ENCODE measurements around the gene GPR146. TPM values are rescaled to one million over a fixed set of nuclear protein-coding genes. Genes with fewer than 3 reads are reported as not detected.
"Not testable (repeated sequence)": the region's sequence is repeated elsewhere in the genome, so short reads cannot be mapped to it uniquely, and the experiment has no call there.

The GPR146 gene
- total RNA-seq, 2 donors from 2014 or later = 13.4 to 18.6 TPM

- H3K27me3 ChIP-seq = no peaks in the 10 kb centered on the region
- peaks cover 0 to 16% of the 10 kb centered on the region in 2 donors for H3K4me1 ChIP-seq
- no peak overlapping the region for H3K4me3 ChIP-seq
- H3K9me3 ChIP-seq = no peaks in the 10 kb centered on the region
- TF ChIP-seq CTCF (IDR thresholded peaks at IDR 0.05) = no peak
- no peak overlapping the region for H3K27ac ChIP-seq
- H3K36me3 ChIP-seq = no peaks in the 10 kb centered on the region
- no peak for DNase-seq (ENCODE audit: low spot score)
Measured at GRCh38 chr7:1068619-1069018, 24.3 kb downstream of the GPR146 start.

GRCh38 chr7:1070544-1071011 is 26.2 kb downstream of the GPR146 start:
- H3K4me3 ChIP-seq = no peak overlapping the region
- DNase-seq (ENCODE audit: low spot score) = no peak
- no peak overlapping the region for H3K27ac ChIP-seq
- H3K4me1 ChIP-seq = peaks cover 0 to 6% of the 10 kb centered on the region in 2 donors
- H3K27me3 ChIP-seq = no peaks in the 10 kb centered on the region
- no peak for TF ChIP-seq CTCF (IDR thresholded peaks at IDR 0.05)
- H3K36me3 ChIP-seq = no peaks in the 10 kb centered on the region
- H3K9me3 ChIP-seq = no peaks in the 10 kb centered on the region

GRCh38 chr7:1071731-1072254 is 27.4 kb downstream of the GPR146 start:
- H3K4me3 ChIP-seq = no peak overlapping the region
- no peak for TF ChIP-seq CTCF (IDR thresholded peaks at IDR 0.05)
- H3K4me1 ChIP-seq = peaks cover 0 to 4% of the 10 kb centered on the region in 2 donors
- no peaks in the 10 kb centered on the region for H3K36me3 ChIP-seq
- no peaks in the 10 kb centered on the region for H3K9me3 ChIP-seq
- H3K27ac ChIP-seq = no peak overlapping the region
- DNase-seq (ENCODE audit: low spot score) = no peak
- no peaks in the 10 kb centered on the region for H3K27me3 ChIP-seq

- no peaks in the 10 kb centered on the region for H3K27me3 ChIP-seq
- H3K36me3 ChIP-seq = no peaks in the 10 kb centered on the region
- peaks cover 0 to 4% of the 10 kb centered on the region in 2 donors for H3K4me1 ChIP-seq
- H3K4me3 ChIP-seq = no peak overlapping the region
- H3K27ac ChIP-seq = no peak overlapping the region
- no peak for TF ChIP-seq CTCF (IDR thresholded peaks at IDR 0.05)
- no peaks in the 10 kb centered on the region for H3K9me3 ChIP-seq
- DNase-seq (ENCODE audit: low spot score) = no peak
Measured at GRCh38 chr7:1073142-1073977, 29.0 kb downstream of the GPR146 start.

GRCh38 chr7:1074018-1074417 is 29.7 kb downstream of the GPR146 start:
- H3K4me1 ChIP-seq; H3K27me3 ChIP-seq; DNase-seq (ENCODE audit: low spot score); H3K36me3 ChIP-seq; H3K9me3 ChIP-seq; H3K4me3 ChIP-seq; H3K27ac ChIP-seq: not testable (repeated sequence)

- H3K27ac ChIP-seq = no peak overlapping the region
- no peak for TF ChIP-seq CTCF (IDR thresholded peaks at IDR 0.05)
- H3K4me3 ChIP-seq = no peak overlapping the region
- no peaks in the 10 kb centered on the region for H3K27me3 ChIP-seq
- no peaks in the 10 kb centered on the region for H3K36me3 ChIP-seq
- DNase-seq (ENCODE audit: low spot score) = no peak
- peaks cover 0 to 4% of the 10 kb centered on the region in 2 donors for H3K4me1 ChIP-seq
- no peaks in the 10 kb centered on the region for H3K9me3 ChIP-seq
Measured at GRCh38 chr7:1074593-1075431, 30.5 kb downstream of the GPR146 start.

All from right atrium auricular region (tissue), 2 donors.